IPS-18c (cell line): ENCODE data around the gene NCOA4.
"Not testable (repeated sequence)": the region's sequence is repeated elsewhere in the genome, so short reads cannot be mapped to it uniquely, and the experiment has no call there.

Source experiments
- H3K4me3 ChIP-seq: 2 replicates; pipeline ENCODE4 v1.7.0; 2013; ENCODE audit warnings: low read depth, mild to moderate bottlenecking, low read length, moderate library complexity; ENCODE audit not compliant: insufficient read depth
- H3K9me3 ChIP-seq: one replicate; pipeline ENCODE4 v1.6.1; 2013; ENCODE audit warnings: mild to moderate bottlenecking, low read length, moderate library complexity; ENCODE audit not compliant: control insufficient read depth, insufficient read depth

NCOA4 gene

GRCh38 chr10:45971019-45971418 is 59.4 kb downstream of the NCOA4 start:
- peak overlapping the region; percentile 55; the same call in 1 of the 2 replicates for H3K4me3 ChIP-seq
- H3K9me3 ChIP-seq = not testable (repeated sequence)

GRCh38 chr10:45962686-45963452 is 67.6 kb downstream of the NCOA4 start:
- H3K4me3 ChIP-seq, H3K9me3 ChIP-seq: not testable (repeated sequence)

DNA sequence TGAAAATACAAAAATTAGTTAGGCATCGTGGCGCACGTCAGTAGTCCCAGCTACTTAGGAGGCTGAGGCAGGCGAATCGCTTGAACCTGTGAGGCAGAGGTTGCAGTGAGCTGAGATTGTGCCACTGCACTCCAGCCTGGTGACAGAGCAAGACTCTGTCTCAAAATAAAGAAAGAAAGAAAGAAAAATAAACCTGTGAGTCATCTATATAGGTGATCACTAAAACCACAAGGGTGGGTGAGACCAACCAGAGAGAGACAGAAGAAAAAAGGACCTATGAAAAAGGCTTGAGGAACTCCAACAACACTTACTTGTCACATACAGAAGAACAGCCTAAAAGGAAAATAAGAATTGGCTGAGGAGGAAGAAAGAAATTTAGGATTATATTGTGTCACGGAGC is 72.5 kb downstream of the NCOA4 start:
- not testable (repeated sequence) for H3K9me3 ChIP-seq, H3K4me3 ChIP-seq

DNA sequence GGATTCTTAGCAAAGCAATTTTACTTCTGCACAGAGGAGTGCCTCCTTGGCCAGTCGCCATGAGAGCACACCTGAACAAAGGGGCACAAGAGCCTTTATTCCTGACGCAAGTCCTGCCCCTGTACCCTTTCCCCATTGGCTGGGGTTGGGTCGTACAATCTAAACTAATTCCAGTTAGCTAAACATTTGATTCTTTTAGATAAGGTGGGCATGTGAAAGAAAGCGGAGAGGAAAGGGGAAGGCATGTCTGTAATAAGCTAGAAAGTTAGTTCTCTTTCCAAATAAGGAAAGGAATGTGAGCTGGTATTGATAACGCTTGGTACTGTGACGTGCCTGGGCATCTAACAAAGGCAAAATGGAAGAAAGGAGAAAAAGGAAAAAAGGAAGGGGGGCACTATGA is 73.8 kb downstream of the NCOA4 start:
- H3K4me3 ChIP-seq, H3K9me3 ChIP-seq: not testable (repeated sequence)
